ENCODE results near the gene RFX1. TPM values are rescaled to one million over a fixed set of nuclear protein-coding genes. Genes with fewer than 3 reads are reported as not detected.

Gene RFX1
- total and polyA plus RNA-seq, 2 experiments from 2014 or later: 8.9 to 11.8 TPM

- H4K20me1 ChIP-seq (replicated peaks; ENCODE audit: insufficient read depth): no peaks in the 10 kb centered on the region
- ATAC-seq: peak; percentile 4
- H3K27ac Mint-ChIP-seq: no peak overlapping the region
These were observed 26.9 kb downstream of the RFX1 start for GRCh38 chr19:13979244-13979615.

DNA sequence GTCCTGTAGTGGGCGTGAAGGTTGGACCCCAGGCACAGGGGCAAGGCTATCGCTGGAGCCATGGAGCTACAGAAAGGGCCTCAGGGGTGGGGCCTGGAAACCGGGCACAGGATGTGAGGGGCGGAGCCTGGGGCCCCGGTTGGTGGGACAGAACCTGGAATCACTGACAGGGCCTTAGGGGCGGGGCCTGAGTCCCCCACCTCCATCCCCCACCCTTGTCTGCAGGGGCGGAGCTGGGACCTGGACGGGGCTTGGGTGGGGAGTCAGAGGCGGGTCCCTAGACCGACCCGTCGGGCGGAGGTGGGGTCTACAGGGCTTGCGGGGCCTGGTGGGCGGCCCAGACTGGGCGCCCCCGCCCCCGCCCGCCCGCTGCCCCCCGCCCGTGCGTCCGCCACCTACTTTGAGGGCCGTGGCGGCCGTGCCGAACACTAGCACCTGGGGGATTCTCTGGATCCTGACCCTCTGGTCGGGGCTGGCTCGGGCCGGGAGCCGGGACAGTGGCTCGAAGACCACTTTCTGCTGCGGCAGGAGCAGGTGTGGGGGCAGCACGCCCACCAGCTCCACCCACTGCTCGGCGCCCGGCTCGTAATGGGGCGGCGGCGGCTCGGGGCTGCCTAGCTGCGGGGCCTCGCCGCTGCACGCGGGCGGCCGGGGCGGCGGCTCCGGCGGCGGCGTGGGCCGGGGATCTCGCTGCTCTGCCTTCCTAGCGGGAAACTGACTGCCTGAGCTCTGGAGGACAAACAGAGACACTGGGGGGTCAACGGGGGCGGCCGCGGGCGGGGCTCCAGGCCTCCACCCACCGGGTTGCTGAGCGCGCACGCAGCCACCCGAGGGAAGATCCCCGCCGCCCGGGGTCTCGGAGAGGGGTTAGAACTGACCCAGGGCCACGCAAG is 27.5 kb downstream of the RFX1 start:
- Mint-ChIP-seq H3K4me1 (peaks cover 18% of the 10 kb centered on the region), H3K4me3 (peak overlapping the region; percentile 60), H3K36me3 (ENCODE audit: low read depth) (no peaks in the 10 kb centered on the region; the same call in 2 of the 3 replicates), H3K27me3 (ENCODE audit: insufficient read depth, low read depth, poor library complexity) (peaks cover 14% of the 10 kb centered on the region), H3K27ac (peak overlapping the region; percentile 81; the same call in 1 of the 2 replicates), H3K9me3 (no peaks in the 10 kb centered on the region)
- Histone ChIP-seq H3K9me2 (ENCODE audit: insufficient read depth) (no peaks in the 10 kb centered on the region), H3K4me1 (ENCODE audit: insufficient read depth) (peaks cover 21% of the 10 kb centered on the region), H3F3A (replicated peaks; ENCODE audit: low read depth) (no peaks in the 10 kb centered on the region), H3K27ac (ENCODE audit: low read depth) (no peak overlapping the region), H3K27me3 (ENCODE audit: insufficient read depth) (no peaks in the 10 kb centered on the region), H4K20me1 (replicated peaks; ENCODE audit: insufficient read depth) (no peaks in the 10 kb centered on the region), H3K4me2 (peak overlapping the region; percentile 92), H3K4me3 (peak overlapping the region; percentile 66), H3K79me2 (replicated peaks; ENCODE audit: insufficient read depth) (no peaks in the 10 kb centered on the region), H3K36me3 (ENCODE audit: insufficient read depth) (no peaks in the 10 kb centered on the region), H2AFZ (no peak overlapping the region)
- peak; percentile 83 for ATAC-seq
- TF ChIP-seq STAT1 (IDR thresholded peaks at IDR 0.05; ENCODE audit: unreplicated experiment) (no peak), POLR2AphosphoS5 (IDR thresholded peaks at IDR 0.05; ENCODE audit: low read depth) (peak; percentile 60)
- peak; percentile 99 for DNase-seq (ENCODE audit: low spot score)

More at GRCh38 chr19:13979244-13979615, 26.9 kb downstream of the RFX1 start:
- Mint-ChIP-seq H3K4me3 (peak overlapping the region; percentile 57; the same call in 2 of the 3 replicates), H3K36me3 (ENCODE audit: low read depth) (no peaks in the 10 kb centered on the region; the same call in 2 of the 3 replicates), H3K4me1 (peaks cover 15% of the 10 kb centered on the region), H3K27me3 (ENCODE audit: insufficient read depth, low read depth, poor library complexity) (peaks cover 11% of the 10 kb centered on the region), H3K9me3 (no peaks in the 10 kb centered on the region)
- H3K4me2 ChIP-seq: peak overlapping the region; percentile 92
- H3K4me1 ChIP-seq (ENCODE audit: insufficient read depth): peaks cover 17% of the 10 kb centered on the region
- no peak overlapping the region for H3K27ac ChIP-seq (ENCODE audit: low read depth)
- H2AFZ ChIP-seq: no peak overlapping the region
- DNase-seq (ENCODE audit: low spot score): no peak
- H3K27me3 ChIP-seq (ENCODE audit: insufficient read depth): no peaks in the 10 kb centered on the region
- TF ChIP-seq ETS1 (IDR thresholded peaks at IDR 0.05) (no peak), POLR2AphosphoS5 (IDR thresholded peaks at IDR 0.05; ENCODE audit: low read depth) (no peak), CREB1 (CRISPR knock-in tag; IDR thresholded peaks at IDR 0.05; ENCODE audit: low read depth) (no peak), EZH2phosphoT487 (IDR thresholded peaks at IDR 0.05; ENCODE audit: unreplicated experiment) (no peak), STAT1 (IDR thresholded peaks at IDR 0.05; ENCODE audit: unreplicated experiment) (no peak), ZNF331 (CRISPR knock-in tag; IDR thresholded peaks at IDR 0.05; ENCODE audit: low read depth) (no peak)
- TF ChIP-seq, protein P1, sequence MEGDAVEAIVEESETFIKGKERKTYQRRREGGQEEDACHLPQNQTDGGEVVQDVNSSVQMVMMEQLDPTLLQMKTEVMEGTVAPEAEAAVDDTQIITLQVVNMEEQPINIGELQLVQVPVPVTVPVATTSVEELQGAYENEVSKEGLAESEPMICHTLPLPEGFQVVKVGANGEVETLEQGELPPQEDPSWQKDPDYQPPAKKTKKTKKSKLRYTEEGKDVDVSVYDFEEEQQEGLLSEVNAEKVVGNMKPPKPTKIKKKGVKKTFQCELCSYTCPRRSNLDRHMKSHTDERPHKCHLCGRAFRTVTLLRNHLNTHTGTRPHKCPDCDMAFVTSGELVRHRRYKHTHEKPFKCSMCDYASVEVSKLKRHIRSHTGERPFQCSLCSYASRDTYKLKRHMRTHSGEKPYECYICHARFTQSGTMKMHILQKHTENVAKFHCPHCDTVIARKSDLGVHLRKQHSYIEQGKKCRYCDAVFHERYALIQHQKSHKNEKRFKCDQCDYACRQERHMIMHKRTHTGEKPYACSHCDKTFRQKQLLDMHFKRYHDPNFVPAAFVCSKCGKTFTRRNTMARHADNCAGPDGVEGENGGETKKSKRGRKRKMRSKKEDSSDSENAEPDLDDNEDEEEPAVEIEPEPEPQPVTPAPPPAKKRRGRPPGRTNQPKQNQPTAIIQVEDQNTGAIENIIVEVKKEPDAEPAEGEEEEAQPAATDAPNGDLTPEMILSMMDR (conservative IDR thresholded peaks at IDR 0.05; ENCODE audit: low read depth in 2 of 2): no peak
- H3F3A ChIP-seq (replicated peaks; ENCODE audit: low read depth): no peaks in the 10 kb centered on the region
- no peaks in the 10 kb centered on the region for H3K9me2 ChIP-seq (ENCODE audit: insufficient read depth)
- H3K79me2 ChIP-seq (replicated peaks; ENCODE audit: insufficient read depth): no peaks in the 10 kb centered on the region
- H3K4me3 ChIP-seq: peak overlapping the region; percentile 66
- no peaks in the 10 kb centered on the region for H3K36me3 ChIP-seq (ENCODE audit: insufficient read depth)
